LNCaP clone FGC (cell line): ENCODE data around the gene SKAP1.

ENCODE experiments used
- DNase-seq: peaks from one replicate; pipeline ENCODE4 v3.0.0-alpha.2; 2011; ENCODE audit warnings: low read depth
- H3K4me3 ChIP-seq: 2 replicates; pipeline ENCODE4 v1.5.1; 2011; ENCODE audit warnings: mild to moderate bottlenecking, low read depth, low read length, control low read depth
- TF ChIP-seq, protein P1 (sequence below): IDR thresholded peaks from 2 replicates; pipeline ENCODE4 v1.5.1; 2012; ENCODE audit warnings: mild to moderate bottlenecking; ENCODE audit not compliant: control insufficient read depth, insufficient read depth; ENCODE audit errors: extremely low read depth

SKAP1 gene

DNA sequence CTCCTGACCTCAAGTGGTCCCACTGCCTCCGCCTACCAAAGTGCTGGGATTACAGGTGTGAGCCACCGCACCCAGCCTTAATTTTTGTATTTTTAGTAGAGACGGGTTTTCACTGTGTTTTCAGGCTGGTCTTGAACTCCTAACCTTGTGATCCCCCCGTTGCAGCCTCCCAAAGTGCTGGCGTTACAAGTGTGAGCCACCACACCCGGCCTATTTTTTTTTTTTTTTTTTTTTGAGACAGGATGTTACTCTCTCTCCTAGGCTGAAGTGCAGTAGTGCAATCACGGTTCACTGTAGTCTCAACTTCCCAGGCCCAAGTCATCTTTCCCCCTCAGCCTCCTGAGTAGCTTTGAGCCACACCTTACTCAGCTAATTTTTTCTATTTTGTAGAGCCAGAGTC, 325.6 kb downstream of the SKAP1 start:
- no peak for DNase-seq
- H3K4me3 ChIP-seq = no peak overlapping the region
- TF ChIP-seq, protein P1, sequence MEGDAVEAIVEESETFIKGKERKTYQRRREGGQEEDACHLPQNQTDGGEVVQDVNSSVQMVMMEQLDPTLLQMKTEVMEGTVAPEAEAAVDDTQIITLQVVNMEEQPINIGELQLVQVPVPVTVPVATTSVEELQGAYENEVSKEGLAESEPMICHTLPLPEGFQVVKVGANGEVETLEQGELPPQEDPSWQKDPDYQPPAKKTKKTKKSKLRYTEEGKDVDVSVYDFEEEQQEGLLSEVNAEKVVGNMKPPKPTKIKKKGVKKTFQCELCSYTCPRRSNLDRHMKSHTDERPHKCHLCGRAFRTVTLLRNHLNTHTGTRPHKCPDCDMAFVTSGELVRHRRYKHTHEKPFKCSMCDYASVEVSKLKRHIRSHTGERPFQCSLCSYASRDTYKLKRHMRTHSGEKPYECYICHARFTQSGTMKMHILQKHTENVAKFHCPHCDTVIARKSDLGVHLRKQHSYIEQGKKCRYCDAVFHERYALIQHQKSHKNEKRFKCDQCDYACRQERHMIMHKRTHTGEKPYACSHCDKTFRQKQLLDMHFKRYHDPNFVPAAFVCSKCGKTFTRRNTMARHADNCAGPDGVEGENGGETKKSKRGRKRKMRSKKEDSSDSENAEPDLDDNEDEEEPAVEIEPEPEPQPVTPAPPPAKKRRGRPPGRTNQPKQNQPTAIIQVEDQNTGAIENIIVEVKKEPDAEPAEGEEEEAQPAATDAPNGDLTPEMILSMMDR = no peak

DNA sequence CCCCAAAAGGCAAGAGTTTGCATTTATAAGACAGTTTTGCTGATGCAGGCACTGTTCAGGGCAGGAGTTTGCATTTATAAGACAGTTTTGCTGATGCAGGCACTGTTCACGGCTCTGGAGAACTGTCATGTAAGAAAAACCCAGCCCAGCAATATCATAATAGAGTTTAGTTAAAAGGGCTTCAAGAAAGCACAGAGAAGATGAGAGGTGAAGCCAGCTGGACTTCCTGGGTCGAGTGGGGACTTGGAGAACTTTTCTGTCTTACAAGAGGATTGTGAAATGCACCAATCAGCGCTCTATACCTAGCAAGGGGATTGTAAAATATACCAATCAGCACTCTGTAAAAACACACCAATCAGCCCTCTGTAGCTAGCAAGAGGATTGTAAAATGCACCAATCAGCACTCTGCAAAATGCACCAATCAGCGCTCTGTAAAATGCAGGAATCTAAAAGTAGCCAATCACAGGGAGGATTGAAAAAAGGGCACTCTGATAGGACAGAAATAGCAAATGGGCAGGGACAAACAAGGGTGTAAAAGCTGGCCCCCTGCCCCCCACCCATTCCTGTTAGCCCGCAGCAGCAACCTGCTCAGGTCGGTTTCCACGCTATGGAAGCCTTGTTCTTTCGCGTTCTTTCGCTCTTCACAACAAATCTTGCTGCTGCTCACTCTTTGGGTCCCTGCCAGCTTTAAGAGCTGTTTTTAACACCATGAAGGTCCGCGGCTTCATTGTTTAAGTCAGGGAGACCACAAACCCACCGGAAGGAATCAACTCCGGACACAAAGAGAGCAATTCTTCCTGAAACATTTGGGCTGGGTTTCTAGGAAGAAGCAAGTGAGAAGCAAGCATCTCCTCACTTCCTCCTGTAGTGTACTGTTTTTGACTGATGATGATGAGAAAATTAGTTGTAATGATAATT, 327.0 kb downstream of the SKAP1 start:
- TF ChIP-seq, protein P1 = no peak
- DNase-seq = no peak
- no peak overlapping the region for H3K4me3 ChIP-seq

DNA sequence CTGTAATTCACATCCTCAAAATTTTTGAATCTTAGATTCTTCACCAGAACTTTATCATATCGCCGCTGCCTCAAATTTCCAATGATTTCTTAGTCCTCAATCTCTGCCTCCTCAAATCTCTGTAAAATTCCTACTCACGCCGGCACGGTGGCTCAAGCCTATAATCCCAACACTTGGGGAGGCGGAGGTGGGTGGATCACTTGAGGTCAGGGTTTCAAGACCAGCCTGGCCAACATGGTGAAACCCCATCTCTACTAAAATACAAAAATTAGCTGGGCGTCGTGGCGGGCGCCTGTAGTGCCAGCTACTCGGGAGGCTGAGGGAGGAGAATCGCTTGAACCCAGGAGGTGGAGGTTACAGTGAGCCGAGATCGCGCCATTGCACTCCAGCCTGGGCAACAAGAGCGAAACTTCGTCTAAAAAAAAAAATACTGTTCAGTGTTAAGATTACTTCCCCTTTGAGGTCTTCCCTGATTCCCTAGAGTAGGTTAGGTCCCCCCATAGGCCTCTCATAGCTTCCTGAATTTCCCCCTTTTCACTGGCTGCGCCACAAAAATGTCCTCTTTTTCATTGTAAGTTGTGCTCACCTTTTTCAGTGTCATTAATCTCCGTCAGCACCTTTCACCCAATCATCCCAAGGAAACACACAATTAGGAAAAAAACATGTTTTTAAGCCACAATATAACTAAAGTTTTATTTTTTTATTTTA, 327.8 kb downstream of the SKAP1 start:
- H3K4me3 ChIP-seq = peak overlapping the region; percentile 73
- TF ChIP-seq, protein P1 = no peak
- no peak for DNase-seq

DNA sequence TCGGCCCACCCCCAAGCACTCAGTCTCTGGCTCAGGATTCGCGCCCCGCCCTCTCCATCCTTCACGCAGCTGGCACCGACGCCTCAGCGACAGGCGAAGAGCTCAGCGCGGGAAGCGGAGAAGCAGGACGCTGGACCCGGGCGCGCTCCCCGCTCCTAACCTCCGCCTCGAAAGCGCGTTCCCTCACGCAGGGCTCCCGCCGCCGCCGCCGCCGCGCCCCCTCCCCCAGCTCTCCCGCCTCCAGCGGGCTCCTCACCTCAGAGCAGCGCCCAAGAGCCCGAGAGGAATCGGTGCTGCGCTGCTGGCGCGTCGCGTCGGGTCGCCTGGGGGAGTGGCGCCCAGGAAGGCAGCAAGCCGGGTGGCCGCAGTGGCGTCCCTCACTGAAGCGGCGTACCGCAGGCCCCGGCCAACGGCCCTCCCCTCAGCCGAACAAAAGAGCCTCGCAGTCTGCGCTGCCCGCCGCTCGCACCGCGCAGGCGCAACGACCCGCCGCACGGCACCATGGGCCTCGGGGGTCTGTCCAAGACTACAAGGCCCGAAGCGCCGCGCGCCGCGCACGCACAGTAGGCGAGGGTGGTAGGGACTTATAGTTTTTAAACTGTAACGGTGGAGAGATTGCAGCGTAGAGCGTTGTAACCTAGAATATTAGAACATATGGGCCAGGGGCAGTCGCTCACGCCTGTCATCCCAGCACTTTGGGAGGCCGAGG, 328.8 kb downstream of the SKAP1 start, which contains the start of gene CBX1:
Gene CBX1 (minus strand): TSS at position 467 of the 709 bp plus-strand sequence. CDS start 24,474 bp downstream, outside the sequence.
- DNase-seq = peak; percentile 90
- peak within 1 kb of the TSS; percentile 73 for H3K4me3 ChIP-seq
- TF ChIP-seq, protein P1 = no peak

DNA sequence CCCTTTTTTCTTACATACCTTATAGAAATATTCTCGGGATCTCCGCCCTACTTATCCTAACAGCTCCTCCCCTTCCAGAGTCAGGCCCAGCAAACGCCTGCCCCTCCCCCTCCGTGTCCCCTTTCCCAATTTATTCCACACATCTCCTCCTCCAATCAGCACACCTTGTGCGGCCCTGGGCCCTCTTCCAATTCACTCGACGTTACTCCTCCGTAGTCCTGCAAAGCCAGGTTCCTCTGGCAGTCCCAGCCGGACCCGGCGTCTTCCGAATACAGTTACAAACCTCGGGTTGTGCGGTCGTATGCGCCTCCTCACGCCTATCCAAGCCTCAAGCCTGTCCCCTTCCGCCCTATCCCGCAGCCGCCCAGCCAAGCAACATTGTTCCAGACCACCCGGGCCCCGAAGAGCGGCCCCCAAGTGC, 329.4 kb downstream of the SKAP1 start:
- TF ChIP-seq, protein P1 = no peak
- H3K4me3 ChIP-seq = peak overlapping the region; percentile 73
- DNase-seq = peak; percentile 76

DNA sequence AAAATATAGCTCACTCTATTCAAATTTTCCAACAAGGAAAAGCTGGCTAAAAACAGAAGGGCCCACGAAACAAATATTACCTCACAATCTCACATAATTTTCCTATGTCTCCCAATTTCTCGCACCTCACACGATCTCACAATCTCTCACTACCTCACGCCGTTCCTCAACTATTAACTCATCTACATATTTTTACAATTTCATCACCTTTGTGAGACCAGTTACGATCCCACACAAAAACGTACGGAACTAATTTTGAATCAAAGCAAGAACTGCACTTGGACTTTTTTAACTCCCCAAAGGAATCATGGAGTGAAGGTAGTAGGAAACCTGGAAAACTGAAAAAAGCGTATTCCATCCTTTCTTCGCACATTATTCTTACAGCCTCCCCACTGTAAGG, 329.9 kb downstream of the SKAP1 start:
- peak overlapping the region; percentile 73 for H3K4me3 ChIP-seq
- DNase-seq = no peak
- TF ChIP-seq, protein P1 = no peak
